NCI-H2029 treated with DMSO at 0.1 percent for 48 hours (cell line): Measurements from ENCODE around the gene LRRC73.
"Not testable (repeated sequence)": the region's sequence is repeated elsewhere in the genome, so short reads cannot be mapped to it uniquely, and the experiment has no call there.

Source experiments
- DNase-seq: peaks from one replicate; lab custom pipeline; 2025; lab: John Stamatoyannopoulos, UW

LRRC73 gene

DNA sequence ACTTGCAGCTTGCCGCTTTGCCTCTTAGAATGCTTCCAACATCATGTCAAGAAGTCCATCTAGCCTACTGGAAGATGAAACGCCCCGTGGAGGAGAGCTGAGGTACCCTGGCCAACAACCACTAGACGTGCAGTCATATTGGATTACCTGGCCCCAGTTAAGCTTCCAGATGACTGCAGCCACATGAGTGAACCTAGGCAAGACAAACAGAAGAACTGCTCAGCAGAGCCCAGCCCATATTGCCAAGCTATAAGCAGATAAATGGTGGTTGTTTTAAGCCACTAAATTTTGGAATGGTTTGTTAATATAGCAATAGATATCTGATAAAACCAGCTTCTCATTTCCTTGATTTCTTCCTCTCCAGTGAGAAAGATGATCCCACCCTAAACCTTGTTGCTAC lies 50.1 kb downstream of the LRRC73 start:
- DNase-seq: no peak

DNA sequence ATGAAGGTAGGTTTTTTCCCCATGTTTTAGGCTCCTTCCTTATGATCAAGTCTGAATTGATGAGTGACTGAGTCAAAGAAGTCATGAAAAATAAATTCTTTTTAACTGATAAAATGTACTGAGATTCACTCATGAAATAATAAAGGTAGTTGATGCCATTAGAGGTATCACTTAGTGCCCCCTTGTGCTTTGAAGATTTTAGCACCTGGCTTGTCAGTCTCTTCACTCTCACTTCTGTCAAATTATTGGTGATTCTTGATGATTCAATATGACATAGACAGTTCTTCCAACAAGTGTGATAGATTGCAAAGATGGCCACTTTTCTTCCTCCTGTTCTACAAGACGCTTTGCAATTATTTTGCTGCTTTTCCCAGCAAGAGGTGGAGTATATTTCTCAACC lies 50.6 kb downstream of the LRRC73 start:
- no peak for DNase-seq

DNA sequence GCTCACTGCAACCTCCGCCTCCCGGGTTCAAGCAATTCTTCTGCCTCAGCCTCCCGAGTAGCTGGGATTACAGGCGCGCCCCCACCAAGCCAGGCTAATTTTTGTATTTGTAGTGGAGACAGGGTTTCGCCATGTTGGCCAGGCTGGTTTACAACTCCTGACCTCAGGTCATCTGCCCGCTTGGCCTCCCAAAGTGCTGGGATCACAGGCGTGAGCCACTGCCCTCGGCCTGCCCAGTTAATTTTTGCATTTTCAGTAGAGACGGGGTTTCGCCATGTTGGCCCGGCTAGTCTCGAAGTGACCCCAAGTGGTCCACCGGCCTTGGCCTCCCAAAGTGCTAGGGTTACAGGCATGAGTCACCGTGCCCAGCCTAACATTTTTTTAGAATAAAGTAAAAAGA lies 52.0 kb downstream of the LRRC73 start:
- DNase-seq: not testable (repeated sequence)

DNA sequence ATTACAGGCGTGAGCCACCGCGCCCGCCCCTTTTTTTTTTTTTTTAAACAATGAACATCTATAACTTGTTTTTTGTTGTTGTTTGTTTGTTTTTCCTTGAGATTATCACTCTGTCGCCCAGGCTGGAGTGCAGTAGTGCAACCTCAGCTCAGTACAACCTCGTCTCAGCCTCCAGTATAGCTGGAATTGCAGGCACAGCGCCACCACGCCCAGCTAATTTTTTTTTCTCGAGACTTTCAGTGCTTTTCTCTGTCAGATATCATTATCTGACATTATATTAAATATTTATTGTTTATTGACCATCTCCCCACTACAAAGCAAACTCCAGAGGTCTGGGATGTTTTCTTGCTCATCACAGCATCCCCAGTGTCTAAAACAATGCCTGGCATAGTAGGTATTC lies 52.5 kb downstream of the LRRC73 start:
- DNase-seq: no peak
